NCI-H2196 (cell line): ENCODE results near the gene BLTP3B.

Experiments used
- DNase-seq: peaks from one replicate; lab custom pipeline; 2025; ENCODE audit not compliant: unreplicated experiment; lab: John Stamatoyannopoulos, UW

The BLTP3B gene

GRCh38 chr12:100123316-100124095, 19.2 kb downstream of the BLTP3B start:
- no peak for DNase-seq

- no peak for DNase-seq
Observed at GRCh38 chr12:100120355-100120754, 22.3 kb downstream of the BLTP3B start.

GRCh38 chr12:100115291-100115690, 27.4 kb downstream of the BLTP3B start:
- no peak for DNase-seq

- no peak for DNase-seq
Observed at GRCh38 chr12:100114574-100114973, 28.1 kb downstream of the BLTP3B start.

GRCh38 chr12:100110276-100110675, 32.4 kb downstream of the BLTP3B start:
- no peak for DNase-seq

GRCh38 chr12:100106861-100107260, 35.8 kb downstream of the BLTP3B start:
- DNase-seq, result no peak

- no peak for DNase-seq
Observed at GRCh38 chr12:100105661-100106060, 37.0 kb downstream of the BLTP3B start.

- no peak for DNase-seq
Observed at GRCh38 chr12:100101000-100101399, 41.7 kb downstream of the BLTP3B start.
